ENCODE measurements around the gene SMG1. TPM values are rescaled to one million over a fixed set of nuclear protein-coding genes. Genes with fewer than 3 reads are reported as not detected.
"Not testable (repeated sequence)": the region's sequence is repeated elsewhere in the genome, so short reads cannot be mapped to it uniquely, and the experiment has no call there.

SMG1 gene
- polyA plus RNA-seq, 3 donors from 2014 or later = 5.2 to 28.1 (median 7.9) TPM

- DNase-seq = no peak
- Mint-ChIP-seq H3K27me3 (ENCODE audit: low read depth in 3 of 3) (peaks cover 0 to 2% (median 0%) of the 10 kb centered on the region in 3 donors), H3K27ac (no peak overlapping the region), H3K9me3 (no peaks in the 10 kb centered on the region), H3K4me3 (no peak overlapping the region), H3K4me1 (peaks cover 5 to 8% of the 10 kb centered on the region in 2 donors), H3K36me3 (no peaks in the 10 kb centered on the region)
Observed at GRCh38 chr16:18948372-18949020, 22.3 kb upstream of the SMG1 start.

GRCh38 chr16:18945233-18945632, 19.0 kb upstream of the SMG1 start:
- Mint-ChIP-seq H3K9me3 (no peaks in the 10 kb centered on the region), H3K4me1 (peaks cover 0 to 4% of the 10 kb centered on the region in 2 donors), H3K27me3 (ENCODE audit: low read depth in 3 of 3) (peaks cover 0 to 4% (median 0%) of the 10 kb centered on the region in 3 donors), H3K36me3 (no peaks in the 10 kb centered on the region), H3K27ac (peak overlapping the region in 1 of 6 donors; percentile 44), H3K4me3 (peak overlapping the region in 1 of 5 donors; percentile 51)
- DNase-seq = no peak

- Mint-ChIP-seq H3K27me3 (ENCODE audit: low read depth in 3 of 3) (peaks cover 0 to 4% (median 3%) of the 10 kb centered on the region in 3 donors), H3K4me3 (no peak overlapping the region), H3K27ac (no peak overlapping the region), H3K36me3 (no peaks in the 10 kb centered on the region), H3K4me1 (peaks cover 0 to 4% of the 10 kb centered on the region in 2 donors), H3K9me3 (no peaks in the 10 kb centered on the region)
- DNase-seq = no peak
Observed at GRCh38 chr16:18943414-18943813, 17.2 kb upstream of the SMG1 start.

- Mint-ChIP-seq H3K9me3 (no peaks in the 10 kb centered on the region), H3K27me3 (ENCODE audit: low read depth in 3 of 3) (peaks cover 0 to 7% (median 4%) of the 10 kb centered on the region in 3 donors), H3K27ac (no peak overlapping the region), H3K4me3 (no peak overlapping the region), H3K4me1 (peaks cover 0 to 4% of the 10 kb centered on the region in 2 donors), H3K36me3 (no peaks in the 10 kb centered on the region)
- no peak for DNase-seq
Observed at GRCh38 chr16:18942061-18942460, 15.9 kb upstream of the SMG1 start.

- Mint-ChIP-seq H3K4me3 (no peak overlapping the region), H3K9me3 (no peaks in the 10 kb centered on the region), H3K27ac (no peak overlapping the region)
Observed at GRCh38 chr16:18941471-18941870, 15.3 kb upstream of the SMG1 start.

GRCh38 chr16:18938986-18939385, 12.8 kb upstream of the SMG1 start:
- H3K27me3 Mint-ChIP-seq (ENCODE audit: low read depth in 3 of 3) = peaks cover 0 to 12% (median 8%) of the 10 kb centered on the region in 3 donors
- H3K9me3 Mint-ChIP-seq = no peaks in the 10 kb centered on the region
- no peak for DNase-seq
- H3K27ac Mint-ChIP-seq = no peak overlapping the region
- no peaks in the 10 kb centered on the region for H3K36me3 Mint-ChIP-seq
- H3K4me1 Mint-ChIP-seq = no peaks in the 10 kb centered on the region
- no peak overlapping the region for H3K4me3 Mint-ChIP-seq

More at GRCh38 chr16:18941471-18941870, 15.3 kb upstream of the SMG1 start:
- Mint-ChIP-seq H3K4me1 (peaks cover 0 to 4% of the 10 kb centered on the region in 2 donors), H3K36me3 (no peaks in the 10 kb centered on the region), H3K27me3 (ENCODE audit: low read depth in 3 of 3) (peaks cover 0 to 12% (median 7%) of the 10 kb centered on the region in 3 donors)
- no peak for DNase-seq

- Mint-ChIP-seq H3K4me1 (no peaks in the 10 kb centered on the region), H3K9me3 (no peaks in the 10 kb centered on the region), H3K27me3 (ENCODE audit: low read depth in 3 of 3) (peaks cover 0 to 14% (median 4%) of the 10 kb centered on the region in 3 donors), H3K36me3 (no peaks in the 10 kb centered on the region), H3K4me3 (no peak overlapping the region), H3K27ac (no peak overlapping the region)
- no peak for DNase-seq
Observed at GRCh38 chr16:18937390-18937789, 11.2 kb upstream of the SMG1 start.

- Mint-ChIP-seq H3K4me1 (no peaks in the 10 kb centered on the region), H3K36me3 (no peaks in the 10 kb centered on the region), H3K4me3 (no peak overlapping the region), H3K27ac (no peak overlapping the region), H3K9me3 (no peaks in the 10 kb centered on the region), H3K27me3 (ENCODE audit: low read depth in 3 of 3) (peaks cover 0 to 14% (median 4%) of the 10 kb centered on the region in 3 donors)
- DNase-seq = no peak
Observed at GRCh38 chr16:18936727-18937340, 10.6 kb upstream of the SMG1 start.

GRCh38 chr16:18933501-18933900, 7.3 kb upstream of the SMG1 start:
- Mint-ChIP-seq H3K36me3 (no peaks in the 10 kb centered on the region), H3K4me1 (no peaks in the 10 kb centered on the region), H3K9me3 (no peaks in the 10 kb centered on the region), H3K27ac (no peak overlapping the region), H3K4me3 (no peak overlapping the region), H3K27me3 (ENCODE audit: low read depth in 3 of 3) (peaks cover 0 to 13% (median 4%) of the 10 kb centered on the region in 3 donors)
- no peak for DNase-seq

- peaks cover 0 to 9% (median 4%) of the 10 kb centered on the region in 3 donors for H3K27me3 Mint-ChIP-seq (ENCODE audit: low read depth in 3 of 3)
- no peaks in the 10 kb centered on the region for H3K4me1 Mint-ChIP-seq
- no peaks in the 10 kb centered on the region for H3K9me3 Mint-ChIP-seq
- no peak overlapping the region for H3K4me3 Mint-ChIP-seq
- H3K36me3 Mint-ChIP-seq = no peaks in the 10 kb centered on the region
- no peak for DNase-seq
- no peak overlapping the region for H3K27ac Mint-ChIP-seq
Observed at GRCh38 chr16:18932243-18932987, 6.2 kb upstream of the SMG1 start.

GRCh38 chr16:18931756-18932155, 5.5 kb upstream of the SMG1 start:
- H3K4me3 Mint-ChIP-seq = no peak overlapping the region
- no peak overlapping the region for H3K27ac Mint-ChIP-seq
- no peaks in the 10 kb centered on the region for H3K9me3 Mint-ChIP-seq
- DNase-seq = no peak
- no peaks in the 10 kb centered on the region for H3K36me3 Mint-ChIP-seq
- peaks cover 1 to 7% (median 5%) of the 10 kb centered on the region in 3 donors for H3K27me3 Mint-ChIP-seq (ENCODE audit: low read depth in 3 of 3)
- H3K4me1 Mint-ChIP-seq = peaks cover 0 to 5% of the 10 kb centered on the region in 2 donors

- not testable (repeated sequence) for H3K9me3 Mint-ChIP-seq, H3K36me3 Mint-ChIP-seq, DNase-seq, H3K4me3 Mint-ChIP-seq, H3K27ac Mint-ChIP-seq
- Mint-ChIP-seq H3K27me3 (ENCODE audit: low read depth in 3 of 3) (peaks cover 4 to 11% (median 9%) of the 10 kb centered on the region in 3 donors), H3K4me1 (peaks cover 4 to 11% of the 10 kb centered on the region in 2 donors)
Observed at GRCh38 chr16:18930095-18930494, 3.9 kb upstream of the SMG1 start.

- not testable (repeated sequence) for DNase-seq; H3K36me3 Mint-ChIP-seq; H3K27me3 Mint-ChIP-seq (ENCODE audit: low read depth in 3 of 3); H3K9me3 Mint-ChIP-seq
- H3K27ac Mint-ChIP-seq = peak overlapping the region in 1 of 6 donors; percentile 35
- H3K4me3 Mint-ChIP-seq = peak overlapping the region in 3 of 5 donors; percentile 45 to 53 (median 52)
- H3K4me1 Mint-ChIP-seq = peaks cover 24 to 30% of the 10 kb centered on the region in 2 donors
Observed at GRCh38 chr16:18928073-18928472, 1.9 kb upstream of the SMG1 start.

All from immature natural killer cell (primary cell).